ENCODE results near the gene UROC1. TPM values are rescaled to one million over a fixed set of nuclear protein-coding genes. Genes with fewer than 3 reads are reported as not detected.

The UROC1 gene
- total and polyA plus RNA-seq, 2 of the 4 experiments (the other 2 are of a cell fraction), result not detected

DNA sequence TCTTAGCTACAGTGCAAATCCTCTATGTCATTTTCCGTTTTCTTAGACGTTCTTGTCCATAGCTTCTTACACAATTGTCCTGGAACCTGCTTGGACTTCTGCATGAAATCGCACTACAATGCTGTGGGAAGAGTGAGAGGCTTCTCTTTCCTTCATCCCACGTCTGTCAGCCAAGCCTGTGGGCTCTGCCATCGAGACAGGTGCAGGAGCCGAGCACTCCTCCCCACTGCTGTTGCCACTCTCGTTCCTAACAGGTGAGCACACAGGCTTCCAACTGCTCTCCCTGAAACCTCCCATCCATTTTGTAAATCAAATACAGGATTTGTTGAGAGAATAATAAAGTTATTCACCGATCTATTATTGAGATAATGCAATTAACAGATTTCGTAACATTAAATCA is 65.4 kb downstream of the UROC1 start:
- Histone ChIP-seq H3K23ac (ENCODE audit: low read depth, low read length) (no peak overlapping the region), H3K4ac (ENCODE audit: low read depth, low read length) (no peak overlapping the region), H3K79me1 (ENCODE audit: low read depth in 1 of 2, low read length in 2 of 2) (peaks cover 7 to 20% of the 10 kb centered on the region in 2 experiments), H2BK15ac (ENCODE audit: low read depth, low read length) (no peak overlapping the region), H3K27ac (ENCODE audit: insufficient read depth, low read length) (no peak overlapping the region), H3K18ac (ENCODE audit: low read depth, low read length) (no peak overlapping the region), H2BK5ac (ENCODE audit: low read depth, low read length, poor library complexity, severe bottlenecking) (no peak overlapping the region), H3K9me1 (ENCODE audit: insufficient read depth, low read length) (peaks cover 7% of the 10 kb centered on the region; the same call in 1 of the 2 replicates), H4K20me1 (ENCODE audit: insufficient read depth, low read length) (peaks cover 17% of the 10 kb centered on the region), H4K8ac (ENCODE audit: low read depth in 2 of 2, low read length in 2 of 2) (no peak overlapping the region), H2AK5ac (ENCODE audit: low read depth, low read length) (no peak overlapping the region), H3K14ac (replicated peaks; ENCODE audit: low read depth, low read length) (no peak overlapping the region), H3K9ac (ENCODE audit: low read depth, low read length) (no peak overlapping the region), H2BK20ac (ENCODE audit: low read depth, low read length) (no peak overlapping the region), H3K4me2 (ENCODE audit: low read depth, low read length) (no peak overlapping the region), H3K4me1 (ENCODE audit: control insufficient read depth, insufficient read depth, low read length) (peaks cover 2% of the 10 kb centered on the region; the same call in 1 of the 2 replicates), H3K56ac (ENCODE audit: extremely low read depth, insufficient read depth, low read length) (no peak overlapping the region), H2BK120ac (ENCODE audit: low read depth, low read length) (no peak overlapping the region), H3K4me3 (ENCODE audit: insufficient read depth, low read depth, low read length) (no peak overlapping the region), H4K91ac (ENCODE audit: insufficient read depth, low read depth, low read length) (no peak overlapping the region), H3K36me3 (ENCODE audit: control insufficient read depth, insufficient read depth, low read length) (peaks cover 23% of the 10 kb centered on the region), H4K5ac (ENCODE audit: low read depth, low read length) (no peak overlapping the region), H2AFZ (replicated peaks; ENCODE audit: low read length, poor library complexity) (no peak overlapping the region), H2AK9ac (replicated peaks; ENCODE audit: low read depth, low read length, poor library complexity) (no peak overlapping the region), H3K9me3 (ENCODE audit: control insufficient read depth, insufficient read depth, low read length) (no peaks in the 10 kb centered on the region), H3K27me3 (ENCODE audit: control insufficient read depth, insufficient read depth, low read length) (no peaks in the 10 kb centered on the region)
- ATAC-seq (ENCODE audit: low read depth), result no peak
- no CpG with 5 or more reads among the region's 9 CpGs for WGBS, 2 experiments (ENCODE audit: extremely low coverage in 2 of 2, insufficient read length in 1 of 2)
- ChIA-PET CTCF (interaction anchor here (0.6 kb wide), 1 partner anchor 1250 kb away, joined by 4 read pairs; no protein-coding TSS in a partner anchor), POLR2A (ENCODE audit: unreplicated experiment) (no interaction called here)
- dilution Hi-C loops (cut with HindIII; ENCODE audit: low sequenced_read_pairs, unreplicated experiment), result no loop called here
- DNase-seq, result no peak
- intact Hi-C loops (cut with micrococcal nuclease), result no loop called here
- in situ Hi-C loops (cut with MboI; ENCODE audit: low sequenced_read_pairs), result no loop called here
- no peak for TF ChIP-seq FOS (IDR thresholded peaks at IDR 0.05; ENCODE audit: low read depth, low read length)
- TF ChIP-seq RAD21 (IDR thresholded peaks at IDR 0.05; ENCODE audit: low read length), result no peak
- TF ChIP-seq NFE2L2 (IDR thresholded peaks at IDR 0.05; ENCODE audit: low read depth, low read length), result no peak
- TF ChIP-seq CEBPB (IDR thresholded peaks at IDR 0.05; ENCODE audit: low read depth, low read length), result no peak
- TF ChIP-seq ELK1 (IDR thresholded peaks at IDR 0.05; ENCODE audit: borderline replicate concordance, low read depth, low read length), result no peak
- no peak for TF ChIP-seq POLR2A (IDR thresholded peaks at IDR 0.05; ENCODE audit: low read depth, low read length)
- TF ChIP-seq BHLHE40 (IDR thresholded peaks at IDR 0.05; ENCODE audit: low read depth, low read length), result no peak
- TF ChIP-seq SMC3 (IDR thresholded peaks at IDR 0.05; ENCODE audit: low read depth, low read length), result no peak
- no peak for TF ChIP-seq CTCF (conservative IDR thresholded peaks at IDR 0.05; ENCODE audit: low read depth, low read length)
- no peak for TF ChIP-seq USF2 (IDR thresholded peaks at IDR 0.05; ENCODE audit: low read depth, low read length)
- TF ChIP-seq MXI1 (IDR thresholded peaks at IDR 0.05; ENCODE audit: borderline replicate concordance, low read depth, low read length), result no peak
- TF ChIP-seq MAFK (IDR thresholded peaks at IDR 0.05; ENCODE audit: low read depth, low read length), result no peak
- TF ChIP-seq RCOR1 (IDR thresholded peaks at IDR 0.05; ENCODE audit: insufficient replicate concordance, low read length), result no peak
- no peak for TF ChIP-seq MAZ (IDR thresholded peaks at IDR 0.05; ENCODE audit: borderline replicate concordance, low read depth, low read length)
- TF ChIP-seq CHD1 (IDR thresholded peaks at IDR 0.05; ENCODE audit: low read depth, low read length), result no peak
- no TSS peak for BruUV-seq (replicated peaks)
